ENCODE measurements around the gene ZDHHC11B.
"Not testable (repeated sequence)": the region's sequence is repeated elsewhere in the genome, so short reads cannot be mapped to it uniquely, and the experiment has no call there.

DNA sequence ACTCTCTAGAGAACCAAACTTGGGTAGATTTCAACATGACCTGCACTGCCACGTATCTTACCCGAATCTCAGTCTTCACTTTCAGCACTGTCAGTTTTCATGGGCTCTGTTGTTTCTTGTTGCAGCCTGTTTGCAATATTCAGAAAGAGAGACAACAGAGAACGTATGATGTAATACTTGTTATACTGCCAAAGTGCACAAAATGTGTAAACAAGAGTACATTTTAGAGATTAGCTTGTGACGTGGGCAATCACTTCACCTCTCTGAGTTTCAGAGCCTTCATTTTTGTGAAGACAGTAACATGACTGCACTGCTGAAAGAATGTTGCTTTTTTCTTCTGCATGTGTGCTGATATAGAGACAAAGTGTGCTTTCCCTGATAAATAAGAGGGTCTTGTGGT is 67.8 kb downstream of the ZDHHC11B start:
- TF ChIP-seq, protein P1, sequence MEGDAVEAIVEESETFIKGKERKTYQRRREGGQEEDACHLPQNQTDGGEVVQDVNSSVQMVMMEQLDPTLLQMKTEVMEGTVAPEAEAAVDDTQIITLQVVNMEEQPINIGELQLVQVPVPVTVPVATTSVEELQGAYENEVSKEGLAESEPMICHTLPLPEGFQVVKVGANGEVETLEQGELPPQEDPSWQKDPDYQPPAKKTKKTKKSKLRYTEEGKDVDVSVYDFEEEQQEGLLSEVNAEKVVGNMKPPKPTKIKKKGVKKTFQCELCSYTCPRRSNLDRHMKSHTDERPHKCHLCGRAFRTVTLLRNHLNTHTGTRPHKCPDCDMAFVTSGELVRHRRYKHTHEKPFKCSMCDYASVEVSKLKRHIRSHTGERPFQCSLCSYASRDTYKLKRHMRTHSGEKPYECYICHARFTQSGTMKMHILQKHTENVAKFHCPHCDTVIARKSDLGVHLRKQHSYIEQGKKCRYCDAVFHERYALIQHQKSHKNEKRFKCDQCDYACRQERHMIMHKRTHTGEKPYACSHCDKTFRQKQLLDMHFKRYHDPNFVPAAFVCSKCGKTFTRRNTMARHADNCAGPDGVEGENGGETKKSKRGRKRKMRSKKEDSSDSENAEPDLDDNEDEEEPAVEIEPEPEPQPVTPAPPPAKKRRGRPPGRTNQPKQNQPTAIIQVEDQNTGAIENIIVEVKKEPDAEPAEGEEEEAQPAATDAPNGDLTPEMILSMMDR (IDR thresholded peaks at IDR 0.05), result not testable (repeated sequence)
- not testable (repeated sequence) for TF ChIP-seq POLR2A (IDR thresholded peaks at IDR 0.05)
